HepG2 (cell line): ENCODE results near the gene PIEZO1. TPM values are rescaled to one million over a fixed set of nuclear protein-coding genes. Genes with fewer than 3 reads are reported as not detected.

ENCODE experiments used
- ATAC-seq: fragments of 200-7000 bp; cut with Tn5 transposase; 3 replicates; pipeline ENCODE4 v1.9.1; 2020; ENCODE audit warnings: mild to moderate bottlenecking, moderate library complexity
- BruUV-seq: library from RNA; stranded (reverse); fragments of 400-500 nt; replicated peaks from 2 replicates; lab custom pipeline; 2021; lab: Mats Ljungman, UMichigan
- CTCF ChIA-PET: fragments of 300-600 bp; formaldehyde crosslinking; extraction: SDS; loops from one replicate; lab custom pipeline; 2021; ENCODE audit warnings: low total read pairs, inconsistent platforms, low intra/inter-chr PET ratio; lab: Yijun Ruan, JAX
- POLR2A ChIA-PET: fragments of 350-600 bp; sonication (Branson Sonifier 250); formaldehyde crosslinking; loops from one replicate; lab custom pipeline; 2020; ENCODE audit warnings: antibody characterized with exemption, inconsistent platforms; lab: Yijun Ruan, JAX
- DNase-seq: peaks from one replicate; pipeline ENCODE4 v3.0.0-alpha.2; 2015; ENCODE audit warnings: low spot score
- FAIRE-seq: peaks from 3 replicates; lab custom pipeline; 2011; peaks lifted over from hg19 to GRCh38; lab: Jason Lieb, UNC
- H2AFZ ChIP-seq: one replicate; pipeline ENCODE4 v1.6.1; 2011; ENCODE audit warnings: low read length, inconsistent platforms
- H3K27ac ChIP-seq: fragments of 300-600 bp; 3 replicates; pipeline ENCODE4 v1.8.0; 2011; ENCODE audit warnings: mixed run types, mild to moderate bottlenecking, mixed read lengths, low read length, inconsistent platforms; ENCODE audit not compliant: insufficient read depth; ENCODE audit errors: extremely low read length
- H3K27me3 ChIP-seq, 2 experiments: fragments of 200-600 bp in 1 of 2; 2 replicates in 1 of 2; 3 replicates in 1 of 2; pipeline versions ENCODE4 v1.6.0 to v1.8.0; 2011; ENCODE audit warnings: low read length in 2 of 2, mild to moderate bottlenecking in 2 of 2, moderate library complexity in 2 of 2, inconsistent platforms in 1 of 2; ENCODE audit not compliant: insufficient read depth in 2 of 2, control insufficient read depth in 1 of 2
- H3K36me3 ChIP-seq, 2 experiments: fragments of 200-600 bp in 1 of 2; replicated peaks in 1 of 2; 2 replicates in 1 of 2; 3 replicates in 1 of 2; pipeline versions ENCODE4 v1.5.1 to v1.8.0; 2011; ENCODE audit warnings: low read length in 2 of 2, inconsistent platforms in 1 of 2; ENCODE audit not compliant: insufficient read depth in 2 of 2, control insufficient read depth in 1 of 2
- H3K4me1 ChIP-seq: 2 replicates; pipeline ENCODE4 v1.5.1; 2012; ENCODE audit warnings: low read length, inconsistent platforms; ENCODE audit not compliant: insufficient read depth
- H3K4me2 ChIP-seq: 2 replicates; pipeline ENCODE4 v1.6.0; 2011; ENCODE audit warnings: low read depth, low read length, inconsistent platforms
- H3K4me3 ChIP-seq, 3 experiments: fragments of 200-600 bp in 1 of 3; sonication (generic), shearing (Covaris generic) in 1 of 3; replicated peaks in 1 of 3; 2 replicates each; pipeline ENCODE4 v1.5.1; 2011 to 2016; ENCODE audit warnings: low read length in 3 of 3, inconsistent platforms in 2 of 3, low read depth in 2 of 3, mild to moderate bottlenecking in 2 of 3, control low read depth in 1 of 3, mixed read lengths in 1 of 3; ENCODE audit not compliant: insufficient read depth in 1 of 3
- H3K79me2 ChIP-seq: one replicate; pipeline ENCODE4 v1.6.1; 2011; ENCODE audit warnings: low read length, inconsistent platforms; ENCODE audit not compliant: insufficient read depth
- H3K9ac ChIP-seq: 2 replicates; pipeline ENCODE4 v1.6.0; 2011; ENCODE audit warnings: mild to moderate bottlenecking, low read depth, low read length, inconsistent platforms; ENCODE audit not compliant: insufficient read depth
- H3K9me3 ChIP-seq: 2 replicates; pipeline ENCODE4 v1.5.1; 2012; ENCODE audit warnings: mild to moderate bottlenecking, low read length
- H4K20me1 ChIP-seq: 2 replicates; pipeline ENCODE4 v1.6.0; 2011; ENCODE audit warnings: inconsistent platforms, mild to moderate bottlenecking, low read length, moderate library complexity; ENCODE audit not compliant: insufficient read depth
- CBX5 ChIP-seq: sonication (generic); formaldehyde crosslinking; IDR thresholded peaks from 2 replicates; pipeline ENCODE4 v1.4.0; 2020; ENCODE audit warnings: missing genetic modification reagents, borderline replicate concordance
- ETV6 ChIP-seq: sonication (generic); formaldehyde crosslinking; conservative IDR thresholded peaks from 2 replicates; pipeline ENCODE4 v1.4.0; 2020; ENCODE audit warnings: missing genetic modification reagents
- HNRNPL ChIP-seq: fragments of 200-400 bp; formaldehyde crosslinking; IDR thresholded peaks from 2 replicates; pipeline ENCODE4 v1.6.1; 2017; ENCODE audit warnings: mild to moderate bottlenecking, low read depth, low read length
- MXD3 ChIP-seq: IDR thresholded peaks from 2 replicates; pipeline ENCODE4 v1.6.1; 2016; ENCODE audit warnings: mild to moderate bottlenecking, missing biosample characterization, missing genetic modification reagents
- PBX2 ChIP-seq: IDR thresholded peaks from 2 replicates; pipeline ENCODE4 v1.6.1; 2016; ENCODE audit warnings: control low read depth
- PLRG1 ChIP-seq: fragments of 450-650 bp; conservative IDR thresholded peaks from 2 replicates; pipeline ENCODE4 v1.6.1; 2016
- RXRB ChIP-seq: IDR thresholded peaks from 2 replicates; pipeline ENCODE4 v1.6.1; 2016; ENCODE audit warnings: borderline replicate concordance, missing genetic modification reagents, missing compliant biosample characterization
- SAP130 ChIP-seq: IDR thresholded peaks from 2 replicates; pipeline ENCODE4 v1.6.1; 2016; ENCODE audit warnings: low read depth
- TBP ChIP-seq: sonication (generic); formaldehyde crosslinking; IDR thresholded peaks from 2 replicates; pipeline ENCODE4 v1.5.0; 2020; ENCODE audit warnings: missing genetic modification reagents
- ZNF251 ChIP-seq: sonication (generic); formaldehyde crosslinking; IDR thresholded peaks from 2 replicates; pipeline ENCODE4 v1.9.0; 2021; ENCODE audit warnings: mild to moderate bottlenecking, missing genetic modification reagents
- ZNF33B ChIP-seq: sonication (generic); formaldehyde crosslinking; IDR thresholded peaks from 2 replicates; pipeline ENCODE4 v1.5.1; 2020; ENCODE audit warnings: mild to moderate bottlenecking, missing genetic modification reagents
- ZNF558 ChIP-seq: sonication (generic); formaldehyde crosslinking; IDR thresholded peaks from 2 replicates; pipeline ENCODE4 v1.9.0; 2022; ENCODE audit warnings: mild to moderate bottlenecking, missing genetic modification reagents, borderline replicate concordance
- ZSCAN25 ChIP-seq: sonication (generic); formaldehyde crosslinking; IDR thresholded peaks from 2 replicates; pipeline ENCODE4 v1.8.0; 2022; ENCODE audit warnings: mild to moderate bottlenecking, missing genetic modification reagents
- WGBS: methylation state at CpG from one replicate; pipeline ENCODE4 v1.1.6; 2017; ENCODE audit warnings: low lambda C conversion rate; 5-methylcytosine and 5-hydroxymethylcytosine counted together
- in situ Hi-C: cut with HindIII; loops from 2 replicates; pipeline ENCODE4 v1.10.0; 2017; ENCODE audit warnings: low pct_unique_long_range_greater_than_20kb; ENCODE audit not compliant: extremely low pct_ligation_motif_present
- intact Hi-C: fragments of 100-400 bp; cut with micrococcal nuclease; formaldehyde crosslinking; loops from one replicate; pipeline ENCODE4 v1.10.0; 2022; ENCODE audit not compliant: unreplicated experiment
- polyA plus RNA-seq, 8 experiments: library from polyadenylated mRNA; depleted of rRNA in 3 of 8; stranded (reverse) in 7 of 8; unstranded in 1 of 8; fragments of >200 nt; fragmentation: Illumina TruSeq in 4 of 8; extraction: Trizol in 4 of 8; gene quantifications; 2 replicates each; pipeline versions ENCODE4 v1.2.1 to v1.2.3, GENCODE V29; 2011 to 2016; ENCODE audit warnings: low read depth in 4 of 8, missing spikeins in 1 of 8, mixed read lengths in 1 of 8; ENCODE audit not compliant: insufficient read depth in 1 of 8
- total RNA-seq, 5 experiments: library from RNA; depleted of rRNA; stranded (reverse); fragments of >200 nt; fragmentation: Illumina TruSeq; extraction: Trizol; gene quantifications; 2 replicates each; pipeline ENCODE4 v1.2.3, GENCODE V29; 2016; ENCODE audit warnings: low read depth in 1 of 5

Gene PIEZO1
- total and polyA plus RNA-seq, 2 of the 13 experiments (the other 11 are each of a cell fraction or from before 2014, with no cell fraction given): 67.9 to 85.0 TPM

- TF ChIP-seq ZNF251 (CRISPR knock-in tag) (no peak), PLRG1 (no peak), HNRNPL (peak; percentile 90)
Measured at GRCh38 chr16:88821168-88821850, 36.3 kb upstream of the PIEZO1 start (continued).

- no peaks in the 10 kb centered on the region for H4K20me1 ChIP-seq
- H3K9me3 ChIP-seq: no peaks in the 10 kb centered on the region
- peaks cover 0 to 5% of the 10 kb centered on the region in 2 experiments; a peak in 1 of 5 replicates for H3K27me3 ChIP-seq
- H3K9ac ChIP-seq: no peak overlapping the region
- no peak for ATAC-seq
- H3K4me3 ChIP-seq: no peak overlapping the region
- no peak for DNase-seq
- H3K79me2 ChIP-seq: no peaks in the 10 kb centered on the region
- WGBS: 85% methylated on average over 20 of the region's 20 CpGs
- BruUV-seq: no TSS peak
- POLR2A ChIA-PET: interaction anchor here (1.5 kb wide), 1 partner anchor 9 kb away, joined by 5 read pairs; the partner anchor contains the start of gene APRT
- no peaks in the 10 kb centered on the region for H3K36me3 ChIP-seq
- no peak overlapping the region for H3K27ac ChIP-seq
- CTCF ChIA-PET: no interaction called here
- TF ChIP-seq ZNF33B (CRISPR knock-in tag) (no peak), MXD3 (no peak), CBX5 (CRISPR knock-in tag) (no peak), RXRB (CRISPR knock-in tag) (no peak), TBP (CRISPR knock-in tag) (no peak), ETV6 (CRISPR knock-in tag) (no peak), ZSCAN25 (CRISPR knock-in tag) (no peak), PBX2 (CRISPR knock-in tag) (no peak), ZNF558 (CRISPR knock-in tag) (no peak), SAP130 (CRISPR knock-in tag) (no peak)
- no peak for FAIRE-seq
- peaks cover 27% of the 10 kb centered on the region for H3K4me1 ChIP-seq
- H3K4me2 ChIP-seq: no peak overlapping the region
- H2AFZ ChIP-seq: no peak overlapping the region
- intact Hi-C loops (no loop called here), in situ Hi-C loops (no loop called here)
Measured at GRCh38 chr16:88820385-88821025, 35.5 kb upstream of the PIEZO1 start.
